ENCODE measurements around the gene BHLHE23. TPM values are rescaled to one million over a fixed set of nuclear protein-coding genes. Genes with fewer than 3 reads are reported as not detected.

Gene BHLHE23
- total RNA-seq, 4 donors from 2014 or later, result not detected

- DNase-seq (ENCODE audit: low spot score) (no peak), ATAC-seq (ENCODE audit: low FRiP score) (no peak)
- TF ChIP-seq, protein P1, sequence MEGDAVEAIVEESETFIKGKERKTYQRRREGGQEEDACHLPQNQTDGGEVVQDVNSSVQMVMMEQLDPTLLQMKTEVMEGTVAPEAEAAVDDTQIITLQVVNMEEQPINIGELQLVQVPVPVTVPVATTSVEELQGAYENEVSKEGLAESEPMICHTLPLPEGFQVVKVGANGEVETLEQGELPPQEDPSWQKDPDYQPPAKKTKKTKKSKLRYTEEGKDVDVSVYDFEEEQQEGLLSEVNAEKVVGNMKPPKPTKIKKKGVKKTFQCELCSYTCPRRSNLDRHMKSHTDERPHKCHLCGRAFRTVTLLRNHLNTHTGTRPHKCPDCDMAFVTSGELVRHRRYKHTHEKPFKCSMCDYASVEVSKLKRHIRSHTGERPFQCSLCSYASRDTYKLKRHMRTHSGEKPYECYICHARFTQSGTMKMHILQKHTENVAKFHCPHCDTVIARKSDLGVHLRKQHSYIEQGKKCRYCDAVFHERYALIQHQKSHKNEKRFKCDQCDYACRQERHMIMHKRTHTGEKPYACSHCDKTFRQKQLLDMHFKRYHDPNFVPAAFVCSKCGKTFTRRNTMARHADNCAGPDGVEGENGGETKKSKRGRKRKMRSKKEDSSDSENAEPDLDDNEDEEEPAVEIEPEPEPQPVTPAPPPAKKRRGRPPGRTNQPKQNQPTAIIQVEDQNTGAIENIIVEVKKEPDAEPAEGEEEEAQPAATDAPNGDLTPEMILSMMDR (IDR thresholded peaks at IDR 0.05), result no peak
These were observed 28.9 kb downstream of the BHLHE23 start for GRCh38 chr20:62977613-62978560.

DNA sequence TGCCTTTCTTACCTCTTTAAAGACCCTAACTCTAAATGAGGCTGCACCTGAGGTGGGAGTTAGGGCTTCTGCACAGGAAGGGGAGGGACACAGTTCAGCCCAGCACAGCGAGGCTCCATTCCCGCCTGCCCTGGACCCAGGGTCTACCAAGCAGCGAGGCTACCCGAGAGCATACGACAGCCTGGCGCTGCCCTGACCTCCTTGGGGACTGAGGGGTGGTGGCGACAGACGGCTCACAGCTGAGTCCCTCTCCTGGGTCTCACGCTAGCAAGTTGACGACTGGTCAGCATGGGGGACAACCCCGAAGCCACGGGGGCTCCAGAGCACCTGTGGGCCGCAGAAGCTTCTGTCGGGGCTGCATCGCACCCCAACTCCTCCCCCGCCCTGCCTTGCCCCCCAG is 29.9 kb downstream of the BHLHE23 start:
- TF ChIP-seq, protein P1 (IDR thresholded peaks at IDR 0.05), result no peak
- ATAC-seq (ENCODE audit: low FRiP score) (no peak), DNase-seq (ENCODE audit: low spot score) (no peak)

DNA sequence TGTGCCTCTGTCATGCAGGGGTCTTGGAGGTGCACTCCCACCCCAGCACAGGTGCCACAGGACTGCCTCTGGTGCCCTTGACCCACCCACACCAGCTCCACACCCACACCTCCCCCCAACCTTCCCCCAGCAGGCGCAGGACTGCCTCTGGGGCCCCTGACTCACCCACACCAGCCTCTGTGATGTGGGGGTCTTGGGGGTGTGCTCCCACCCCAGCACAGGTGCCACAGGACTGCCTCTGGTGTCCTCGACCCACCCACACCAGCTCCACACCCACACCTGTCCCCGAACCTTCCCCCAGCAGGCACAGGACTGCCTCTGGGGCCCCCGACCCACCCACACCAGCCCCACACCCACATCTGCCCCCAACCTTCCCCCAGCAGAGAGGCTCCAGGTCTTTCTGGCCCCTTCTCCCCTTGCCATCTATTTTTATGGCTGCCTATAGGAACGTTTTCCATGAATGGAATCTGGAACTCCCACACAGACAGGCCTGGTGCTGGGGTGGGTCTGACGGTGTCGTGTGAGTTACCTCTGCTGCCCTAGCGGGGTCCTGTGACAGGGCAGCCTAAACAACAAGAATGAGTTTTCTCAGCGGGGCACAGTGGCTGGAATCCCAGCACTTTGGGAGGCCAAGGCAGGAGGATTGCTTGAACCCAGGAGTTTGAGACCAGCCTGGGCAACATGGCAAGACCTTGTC is 30.8 kb downstream of the BHLHE23 start:
- DNase-seq (ENCODE audit: low spot score), result no peak
- ATAC-seq (ENCODE audit: low FRiP score), result no peak
- TF ChIP-seq, protein P1 (IDR thresholded peaks at IDR 0.05), result no peak

DNA sequence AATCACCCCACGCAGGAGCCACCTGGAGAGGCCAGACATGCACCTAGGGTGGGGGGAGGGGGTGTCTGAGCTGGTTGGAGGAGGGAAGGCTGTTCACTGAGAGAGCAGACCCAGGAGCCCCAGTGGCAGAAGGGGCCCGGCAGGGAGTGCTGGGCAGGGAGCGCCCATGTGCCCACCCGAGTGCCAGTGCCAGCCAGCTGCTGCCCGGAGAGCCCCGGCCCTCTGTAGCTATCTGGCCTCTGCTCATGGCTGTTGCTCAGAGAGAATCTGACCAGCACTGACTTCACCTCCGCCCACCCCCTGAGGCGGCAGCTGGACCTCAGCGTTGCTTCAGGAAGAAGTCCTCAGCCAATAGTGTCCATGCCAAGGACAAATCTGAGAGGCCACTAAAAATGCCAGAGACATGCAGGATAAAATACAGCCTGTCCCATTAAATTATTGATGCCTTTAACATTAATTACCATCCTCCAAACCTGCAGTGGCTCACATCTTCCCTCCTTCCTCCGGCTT is 31.5 kb downstream of the BHLHE23 start:
- DNase-seq (ENCODE audit: low spot score) (no peak), ATAC-seq (ENCODE audit: low FRiP score) (no peak)
- TF ChIP-seq, protein P1 (IDR thresholded peaks at IDR 0.05), result no peak

DNA sequence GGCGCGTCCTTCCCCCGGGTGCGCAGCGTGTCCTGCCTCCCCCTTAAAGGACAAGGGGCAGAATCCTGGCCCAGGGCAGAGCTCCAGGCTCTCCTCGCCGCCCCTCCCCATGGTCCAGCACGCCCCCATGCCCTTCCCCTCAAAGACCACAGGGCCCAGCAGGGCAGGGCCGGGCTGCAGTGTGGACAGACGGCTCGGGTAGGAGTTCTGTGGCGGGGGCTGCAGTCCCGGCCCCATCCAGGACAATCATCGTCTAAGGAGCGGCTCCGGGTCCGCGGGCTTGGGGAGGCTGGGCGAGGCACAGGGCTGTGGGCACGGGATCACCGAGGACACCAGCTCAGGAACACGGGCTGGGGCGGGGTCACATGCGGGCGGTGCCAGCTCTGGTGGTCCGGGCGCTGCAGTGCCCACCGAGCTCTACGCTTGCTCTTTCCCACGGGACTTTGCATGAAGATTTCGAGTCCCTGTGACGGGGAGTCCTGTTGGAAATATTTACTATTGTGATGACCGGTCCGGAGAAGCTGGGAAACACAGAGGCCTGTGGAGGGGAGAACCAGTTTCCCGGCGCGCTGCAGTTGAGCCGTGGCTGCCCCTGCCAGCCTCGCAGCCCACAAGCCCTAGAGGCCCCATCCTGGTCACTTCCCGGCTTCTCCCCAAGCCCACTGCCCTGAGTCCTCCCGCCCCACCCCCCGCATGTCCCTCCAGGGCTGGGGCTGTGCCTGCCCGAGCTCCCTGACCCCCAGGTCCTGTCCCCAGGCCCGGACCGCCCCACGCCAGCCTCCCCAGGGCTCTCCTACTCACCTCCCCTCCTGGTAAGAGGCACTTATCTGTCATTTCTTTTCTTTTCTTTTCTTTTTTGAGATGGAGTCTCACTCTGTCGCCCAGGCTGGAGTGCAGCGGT is 33.7 kb downstream of the BHLHE23 start:
- DNase-seq (ENCODE audit: low spot score) (no peak), ATAC-seq (ENCODE audit: low FRiP score) (peak; percentile 13)
- TF ChIP-seq, protein P1 (IDR thresholded peaks at IDR 0.05), result no peak
